Endothelial cell of umbilical vein (primary cell): Measurements from ENCODE around the gene OR13J1. TPM values are rescaled to one million over a fixed set of nuclear protein-coding genes. Genes with fewer than 3 reads are reported as not detected.

Source experiments
- BruUV-seq: library from RNA; stranded (reverse); fragments of 400-500 nt; replicated peaks from 2 replicates; lab custom pipeline; 2021; lab: Mats Ljungman, UMichigan
- CTCF ChIA-PET: fragments of 300-600, 350-600 bp; sonication (Branson Sonifier 250); formaldehyde crosslinking; loops from one replicate; lab custom pipeline; 2021; ENCODE audit warnings: antibody characterized with exemption, inconsistent platforms; lab: Charles Lee
- POLR2A ChIA-PET: fragments of 300-600, 350-600 bp; sonication (Branson Sonifier 250); formaldehyde crosslinking; loops from one replicate; lab custom pipeline; 2021; ENCODE audit warnings: antibody characterized with exemption, inconsistent platforms; lab: Charles Lee
- DNase-seq: peaks from one replicate; pipeline ENCODE4 v3.0.0-alpha.2; 2011; ENCODE audit warnings: low read depth, low spot score
- FAIRE-seq: peaks from 2 replicates; lab custom pipeline; 2011; peaks lifted over from hg19 to GRCh38; lab: Jason Lieb, UNC
- H2AFZ ChIP-seq: 2 replicates; pipeline ENCODE4 v1.6.0; 2012; ENCODE audit warnings: low read depth, low read length, control low read depth, inconsistent platforms
- H3K27ac ChIP-seq: 2 replicates; pipeline ENCODE4 v1.5.1; 2011; ENCODE audit warnings: low read depth, mild to moderate bottlenecking, control low read depth, low read length, moderate library complexity; ENCODE audit not compliant: insufficient read depth
- H3K27me3 ChIP-seq, 2 experiments: 2 replicates each; pipeline versions ENCODE4 v1.6.0 to v1.6.1; 2011; ENCODE audit warnings: low read length in 2 of 2, mixed read lengths in 1 of 2; ENCODE audit not compliant: control insufficient read depth in 2 of 2, insufficient read depth in 2 of 2
- H3K36me3 ChIP-seq, 2 experiments: 2 replicates in 1 of 2; 3 replicates in 1 of 2; pipeline ENCODE4 v1.5.1; 2011; ENCODE audit warnings: low read length in 2 of 2, mild to moderate bottlenecking in 1 of 2, moderate library complexity in 1 of 2; ENCODE audit not compliant: control insufficient read depth in 2 of 2, insufficient read depth in 2 of 2; ENCODE audit errors: extremely low read depth in 1 of 2
- H3K4me1 ChIP-seq: 3 replicates; pipeline ENCODE4 v1.5.1; 2011; ENCODE audit warnings: mild to moderate bottlenecking, low read length; ENCODE audit not compliant: control insufficient read depth, insufficient read depth; ENCODE audit errors: extremely low read depth
- H3K4me2 ChIP-seq: 2 replicates; pipeline ENCODE4 v1.6.1; 2011; ENCODE audit warnings: low read length, control low read depth, mixed read lengths; ENCODE audit not compliant: insufficient read depth
- H3K4me3 ChIP-seq, 3 experiments: fragments of 200-600 bp in 1 of 3; sonication (generic), shearing (Covaris generic) in 1 of 3; replicated peaks in 1 of 3; 2 replicates each; pipeline ENCODE4 v1.5.1; 2011 to 2016; ENCODE audit warnings: control low read depth in 3 of 3, low read length in 3 of 3, mild to moderate bottlenecking in 2 of 3, inconsistent platforms in 1 of 3, low read depth in 1 of 3, moderate library complexity in 1 of 3; ENCODE audit not compliant: insufficient read depth in 1 of 3
- H3K79me2 ChIP-seq: 2 replicates; pipeline ENCODE4 v1.6.0; 2012; ENCODE audit warnings: low read length, inconsistent platforms; ENCODE audit not compliant: control insufficient read depth, insufficient read depth
- H3K9ac ChIP-seq: replicated peaks from 2 replicates; pipeline ENCODE3; 2011; ENCODE audit warnings: low read length, control low read depth; ENCODE audit not compliant: insufficient read depth; ENCODE audit errors: extremely low read depth
- H3K9me1 ChIP-seq: replicated peaks from 3 replicates; pipeline ENCODE4 v1.6.0; 2011; ENCODE audit warnings: mild to moderate bottlenecking, low read length; ENCODE audit not compliant: control insufficient read depth, insufficient read depth; ENCODE audit errors: extremely low read depth
- H3K9me3 ChIP-seq: replicated peaks from 2 replicates; pipeline ENCODE4 v1.5.1; 2012; ENCODE audit warnings: low read length, inconsistent platforms; ENCODE audit not compliant: control insufficient read depth, insufficient read depth
- H4K20me1 ChIP-seq: replicated peaks from 2 replicates; pipeline ENCODE3; 2011; ENCODE audit warnings: mild to moderate bottlenecking, low read length; ENCODE audit not compliant: control insufficient read depth, insufficient read depth; ENCODE audit errors: extremely low read depth
- CTCF ChIP-seq, 2 donors: IDR thresholded peaks; 1 replicate in 1 of 2; 2 replicates in 1 of 2; pipeline ENCODE4 v1.5.1; 2011; ENCODE audit warnings: low read length in 2 of 2, mild to moderate bottlenecking in 2 of 2, moderate library complexity in 2 of 2, control low read depth in 1 of 2, inconsistent platforms in 1 of 2, low read depth in 1 of 2; ENCODE audit not compliant: insufficient read depth in 1 of 2; ENCODE audit errors: extremely low read depth in 1 of 2
- EZH2 ChIP-seq: IDR thresholded peaks from 2 replicates; pipeline ENCODE4 v1.6.1; 2012; ENCODE audit warnings: borderline replicate concordance, low read depth, mild to moderate bottlenecking, moderate library complexity, low read length, inconsistent platforms; ENCODE audit not compliant: severe bottlenecking
- FOS ChIP-seq: IDR thresholded peaks from 2 replicates; pipeline ENCODE4 v1.6.1; 2011; ENCODE audit warnings: mild to moderate bottlenecking, low read length, moderate library complexity, borderline replicate concordance; ENCODE audit not compliant: insufficient read depth
- GATA2 ChIP-seq: IDR thresholded peaks from 2 replicates; pipeline ENCODE4 v1.7.0; 2011; ENCODE audit warnings: low read depth, mild to moderate bottlenecking, moderate library complexity, mixed read lengths, low read length; ENCODE audit not compliant: insufficient read length, insufficient read depth
- JUN ChIP-seq: IDR thresholded peaks from 2 replicates; pipeline ENCODE4 v1.6.1; 2011; ENCODE audit warnings: borderline replicate concordance, low read depth; ENCODE audit not compliant: insufficient read length, insufficient read depth
- MYC ChIP-seq: IDR thresholded peaks from one replicate; pipeline ENCODE4 v1.6.1; 2011; ENCODE audit warnings: mild to moderate bottlenecking, low read depth, low read length
- POLR2A ChIP-seq: IDR thresholded peaks from 2 replicates; pipeline ENCODE4 v1.6.1; 2012; ENCODE audit warnings: low read depth, mild to moderate bottlenecking, control low read depth, low read length
- POLR2AphosphoS5 ChIP-seq: IDR thresholded peaks from 2 replicates; pipeline ENCODE4 v1.6.1; 2012; ENCODE audit warnings: low read depth, mild to moderate bottlenecking, control low read depth, low read length, moderate library complexity; ENCODE audit not compliant: insufficient read depth
- dilution Hi-C: fragments of 300-500 bp; cut with MboI; formaldehyde crosslinking; loops from one replicate; pipeline ENCODE4 v1.15.0; 2019; ENCODE audit warnings: low sequenced_read_pairs; ENCODE audit not compliant: extremely low pct_ligation_motif_present
- intact Hi-C: fragments of 100-400 bp; cut with micrococcal nuclease; formaldehyde crosslinking; loops from one replicate; pipeline ENCODE4 v1.10.0; 2022
- polyA plus RNA-seq, 4 experiments: library from polyadenylated mRNA; depleted of rRNA in 3 of 4; stranded (reverse) in 3 of 4; unstranded in 1 of 4; fragments of >200 nt; gene quantifications; 2 replicates each; pipeline versions ENCODE4 v1.2.1 to v1.2.3, GENCODE V29; 2011 to 2012; ENCODE audit warnings: missing spikeins in 1 of 4
- total RNA-seq: library from RNA; stranded (reverse); gene quantifications from 2 replicates; pipeline ENCODE4 v1.2.3, GENCODE V29; 2021
- TF ChIP-seq, protein P1 (sequence below): IDR thresholded peaks from 2 replicates; pipeline ENCODE4 v1.6.1; 2011; ENCODE audit not compliant: insufficient read depth, insufficient read length

OR13J1 gene
- total and polyA plus RNA-seq, 2 donors (not counting 3 experiments of a cell fraction or from before 2014, with no cell fraction given) = not detected

DNA sequence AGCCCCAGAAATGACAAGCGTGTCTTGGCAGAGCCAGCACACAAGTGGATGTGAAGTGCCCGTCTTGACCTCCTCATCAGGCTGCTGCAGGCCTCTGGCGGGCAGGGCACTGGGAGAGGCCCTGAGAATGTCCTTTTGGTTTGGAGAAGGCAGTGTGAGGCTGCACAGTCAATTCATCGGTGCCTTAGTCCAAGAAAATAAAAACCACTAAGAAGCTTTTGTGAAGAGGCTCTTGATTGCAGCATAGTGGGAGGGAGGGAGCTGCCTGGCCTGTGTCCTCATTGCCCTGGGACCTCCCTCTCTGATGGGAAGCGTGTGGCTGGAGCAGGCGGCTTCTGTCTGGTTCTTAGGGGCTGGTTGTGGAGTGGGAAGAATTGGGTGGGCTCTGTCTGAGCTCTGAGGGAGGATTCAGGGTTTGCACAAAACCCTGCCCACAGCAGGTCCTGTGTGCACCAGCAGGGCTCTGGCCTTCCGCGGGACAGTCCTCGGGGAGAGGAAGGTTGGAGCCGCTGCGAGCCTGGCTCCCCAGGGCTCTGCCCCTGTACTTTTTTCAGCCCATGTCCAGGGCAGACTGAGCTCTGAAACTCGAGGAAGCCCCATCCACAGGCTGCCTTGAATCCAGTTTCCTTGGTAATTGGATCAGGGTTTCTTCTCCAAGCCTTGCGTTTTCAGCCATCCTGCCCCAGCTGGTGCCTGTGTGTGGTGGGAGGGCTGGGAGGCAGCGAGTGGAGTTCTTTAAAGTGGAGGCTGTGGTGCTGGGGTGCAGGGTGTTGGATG lies 36.9 kb upstream of the OR13J1 start:
- H3K9me3 ChIP-seq = no peaks in the 10 kb centered on the region
- TF ChIP-seq POLR2AphosphoS5 = no peak
- TF ChIP-seq CTCF (IDR thresholded peaks at IDR 0.05; ENCODE audit: extremely low read depth in 1 of 2, insufficient read depth in 1 of 2, low read depth in 1 of 2, low read length in 2 of 2) = no peak
- no peak for TF ChIP-seq MYC
- TF ChIP-seq GATA2 = no peak
- TF ChIP-seq JUN = no peak
- no peak for TF ChIP-seq FOS
- TF ChIP-seq, protein P1, sequence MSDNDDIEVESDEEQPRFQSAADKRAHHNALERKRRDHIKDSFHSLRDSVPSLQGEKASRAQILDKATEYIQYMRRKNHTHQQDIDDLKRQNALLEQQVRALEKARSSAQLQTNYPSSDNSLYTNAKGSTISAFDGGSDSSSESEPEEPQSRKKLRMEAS = no peak
- no peak for TF ChIP-seq POLR2A
- TF ChIP-seq EZH2 = no peak

More for the DNA sequence above, 36.9 kb upstream of the OR13J1 start:
- Histone ChIP-seq H2AFZ (no peak overlapping the region), H3K9ac (peak overlapping the region; percentile 77), H3K79me2 (peaks cover 28% of the 10 kb centered on the region), H3K36me3 (no peaks in the 10 kb centered on the region), H3K27me3 (no peaks in the 10 kb centered on the region), H3K4me3 (no peak overlapping the region), H3K4me2 (peak overlapping the region; percentile 63), H4K20me1 (no peaks in the 10 kb centered on the region), H3K4me1 (peaks cover 73% of the 10 kb centered on the region), H3K9me1 (no peaks in the 10 kb centered on the region), H3K27ac (peak overlapping the region; percentile 94)
- DNase-seq (peak; percentile 41), FAIRE-seq (peak; percentile 71)
- dilution Hi-C loops = no loop called here
- TSS peak; percentile 46 for BruUV-seq
- intact Hi-C loops = loop anchor here (1.0 to 5.0 kb wide), 4 partner anchors 38 to 250 kb away; partner anchors contain the start of genes CCDC107 and RMRP
- POLR2A ChIA-PET = no interaction called here
- CTCF ChIA-PET = interaction anchor here (0.9 to 6.4 kb wide), 7 partner anchors 25 to 117 kb away, joined by 4 to 103 read pairs (median 4); no protein-coding TSS in a partner anchor
